ENCODE measurements around the gene PTPN4. TPM values are rescaled to one million over a fixed set of nuclear protein-coding genes. Genes with fewer than 3 reads are reported as not detected.

The PTPN4 gene
- total RNA-seq, 1 donor, result 20.6 TPM

DNA sequence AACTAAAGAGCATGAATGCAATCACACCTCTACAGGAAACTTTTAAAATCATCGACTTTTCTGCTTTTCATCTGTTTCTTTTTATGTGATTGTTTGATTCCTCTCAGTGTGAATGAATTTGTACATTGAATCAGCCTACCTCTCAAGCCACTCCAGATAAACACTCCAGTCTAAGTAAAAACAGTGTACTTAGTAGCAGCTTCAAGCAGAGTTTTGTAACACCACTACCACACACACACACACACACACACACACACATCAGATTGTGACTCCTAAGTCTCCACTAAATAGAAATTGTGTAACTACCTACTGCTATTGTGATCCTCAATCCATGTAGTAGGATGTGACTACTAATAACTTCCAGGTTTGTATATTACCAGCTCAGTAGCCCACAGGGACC is 187.8 kb downstream of the PTPN4 start:
- H3K4me3 ChIP-seq (ENCODE audit: low read depth, low read length), result no peak overlapping the region
- DNase-seq (ENCODE audit: low read depth), result no peak
- no peak for TF ChIP-seq CTCF (IDR thresholded peaks at IDR 0.05; ENCODE audit: insufficient read depth, low read length)

DNA sequence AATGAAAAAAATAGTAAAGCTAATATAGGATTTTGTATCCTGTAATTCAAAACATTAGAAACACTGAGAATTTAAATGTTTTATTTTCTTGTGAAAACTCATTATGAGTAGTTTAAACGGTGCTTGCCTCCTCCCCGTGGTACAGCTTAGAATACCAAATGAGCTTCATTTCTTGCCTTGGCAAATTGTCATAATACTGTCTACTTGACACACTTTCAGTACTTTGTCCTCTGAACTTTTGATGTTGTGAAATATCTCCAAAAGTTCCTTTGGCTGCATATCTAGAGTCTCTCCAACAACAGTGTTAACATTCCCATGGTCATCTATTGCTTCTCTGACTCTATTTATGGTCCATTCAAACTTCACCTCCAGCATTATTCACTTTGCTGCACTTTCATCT is 191.2 kb downstream of the PTPN4 start:
- no peak overlapping the region for H3K4me3 ChIP-seq (ENCODE audit: low read depth, low read length)
- TF ChIP-seq CTCF (IDR thresholded peaks at IDR 0.05; ENCODE audit: insufficient read depth, low read length), result no peak
- peak; percentile 2 for DNase-seq (ENCODE audit: low read depth)

GRCh38 chr2:119958670-119959268 is 199.0 kb downstream of the PTPN4 start:
- no peak overlapping the region for H3K4me3 ChIP-seq (ENCODE audit: low read depth, low read length)
- peak; percentile 45 for DNase-seq (ENCODE audit: low read depth)
- TF ChIP-seq CTCF (IDR thresholded peaks at IDR 0.05; ENCODE audit: insufficient read depth, low read length), result no peak

DNA sequence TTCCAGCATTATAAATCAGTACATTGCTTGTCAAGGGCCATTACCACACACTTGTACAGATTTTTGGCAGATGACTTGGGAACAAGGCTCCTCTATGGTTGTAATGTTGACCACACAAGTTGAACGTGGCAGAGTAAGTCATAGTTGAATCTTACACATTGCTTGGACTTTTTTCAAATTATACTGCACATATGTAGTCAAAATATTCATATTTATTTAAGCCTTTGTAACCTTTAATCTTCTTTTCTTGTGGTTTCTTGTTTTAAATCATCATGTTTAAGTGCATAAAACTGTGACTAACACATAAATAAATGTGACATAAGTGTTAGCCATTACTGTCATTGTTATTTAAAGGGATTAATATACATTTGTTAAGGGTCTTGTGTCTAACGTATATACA is 201.1 kb downstream of the PTPN4 start:
- TF ChIP-seq CTCF (IDR thresholded peaks at IDR 0.05; ENCODE audit: insufficient read depth, low read length), result no peak

GRCh38 chr2:119981896-119982295 is 222.2 kb downstream of the PTPN4 start:
- TF ChIP-seq CTCF (IDR thresholded peaks at IDR 0.05; ENCODE audit: insufficient read depth, low read length), result no peak
- DNase-seq (ENCODE audit: low read depth), result no peak
- H3K4me3 ChIP-seq (ENCODE audit: low read depth, low read length), result no peak overlapping the region

More for the DNA sequence above, 201.1 kb downstream of the PTPN4 start:
- H3K4me3 ChIP-seq (ENCODE audit: low read depth, low read length), result no peak overlapping the region
- DNase-seq (ENCODE audit: low read depth), result peak; percentile 42

GRCh38 chr2:119982506-119982905 is 222.8 kb downstream of the PTPN4 start:
- no peak for DNase-seq (ENCODE audit: low read depth)
- no peak overlapping the region for H3K4me3 ChIP-seq (ENCODE audit: low read depth, low read length)
- no peak for TF ChIP-seq CTCF (IDR thresholded peaks at IDR 0.05; ENCODE audit: insufficient read depth, low read length)

GRCh38 chr2:119983108-119983507 is 223.4 kb downstream of the PTPN4 start:
- no peak for DNase-seq (ENCODE audit: low read depth)
- no peak for TF ChIP-seq CTCF (IDR thresholded peaks at IDR 0.05; ENCODE audit: insufficient read depth, low read length)

More at GRCh38 chr2:119983108-119983507, 223.4 kb downstream of the PTPN4 start:
- H3K4me3 ChIP-seq (ENCODE audit: low read depth, low read length), result no peak overlapping the region

Data from fibroblast of the aortic adventitia (primary cell).